PC-9 (cell line): Measurements from ENCODE around the gene CFAP73. TPM values are rescaled to one million over a fixed set of nuclear protein-coding genes. Genes with fewer than 3 reads are reported as not detected.
A peak's percentile ranks its signal among the peaks of the same experiment; 100 is the strongest.

Experiments
- BruUV-seq: library from RNA; stranded (reverse); fragments of 400-500 nt; replicated peaks from 2 replicates; lab custom pipeline; 2021; lab: Mats Ljungman, UMichigan
- CTCF ChIA-PET: fragments of 300-600 bp; sonication (Branson Sonifier 250); formaldehyde crosslinking; loops from one replicate; lab custom pipeline; 2022; ENCODE audit warnings: antibody characterized with exemption; lab: Charles Lee
- POLR2A ChIA-PET: fragments of 300-600 bp; sonication (Branson Sonifier 250); formaldehyde crosslinking; loops from one replicate; lab custom pipeline; 2022; ENCODE audit warnings: antibody characterized with exemption; ENCODE audit not compliant: unreplicated experiment; lab: Charles Lee
- DNase-seq, 2 experiments: peaks; one replicate each; pipeline versions ENCODE4 v3.0.0 to v3.0.0-alpha.2; 2015 to 2022; ENCODE audit warnings: mixed read lengths in 1 of 2
- H2AFZ ChIP-seq: fragments of 200-600 bp; sonication (generic); 2 replicates; pipeline ENCODE4 v1.8.1; 2017; ENCODE audit warnings: antibody characterized with exemption
- H3F3A ChIP-seq: fragments of 200-600 bp; sonication (generic); 2 replicates; pipeline ENCODE4 v1.8.1; 2017; ENCODE audit warnings: antibody characterized with exemption, mild to moderate bottlenecking, low read depth; ENCODE audit not compliant: insufficient read depth
- H3K27ac ChIP-seq: fragments of 200-600 bp; sonication (generic); 2 replicates; pipeline ENCODE4 v1.6.1; 2016; ENCODE audit warnings: mixed run types
- H3K27me3 ChIP-seq: fragments of 200-600 bp; sonication (generic); 2 replicates; pipeline ENCODE4 v1.6.1; 2016; ENCODE audit warnings: low read depth, mixed run types; ENCODE audit not compliant: insufficient read depth
- H3K36me3 ChIP-seq: fragments of 200-600 bp; sonication (generic); 2 replicates; pipeline ENCODE4 v1.6.1; 2016; ENCODE audit warnings: low read depth, mixed run types
- H3K4me1 ChIP-seq: fragments of 200-600 bp; sonication (generic); replicated peaks from 2 replicates; pipeline ENCODE4 v1.6.1; 2016; ENCODE audit warnings: mixed run types; ENCODE audit not compliant: insufficient read depth
- H3K4me2 ChIP-seq: fragments of 200-600 bp; sonication (generic); 2 replicates; pipeline ENCODE4 v1.6.1; 2017; ENCODE audit warnings: mixed run types
- H3K4me3 ChIP-seq: fragments of 200-600 bp; sonication (generic); 2 replicates; pipeline ENCODE4 v1.6.1; 2016; ENCODE audit warnings: mixed run types
- H3K79me2 ChIP-seq: fragments of 200-600 bp; sonication (generic); 2 replicates; pipeline ENCODE4 v1.6.1; 2017; ENCODE audit warnings: low read depth, mixed run types
- H3K9me2 ChIP-seq: fragments of 200-600 bp; sonication (generic); 2 replicates; pipeline ENCODE4 v1.8.1; 2017; ENCODE audit warnings: mild to moderate bottlenecking; ENCODE audit not compliant: insufficient read depth
- H3K9me3 ChIP-seq: fragments of 200-600 bp; sonication (generic); 2 replicates; pipeline ENCODE4 v1.8.1; 2016; ENCODE audit warnings: low read depth; ENCODE audit not compliant: insufficient read depth
- H4K20me1 ChIP-seq: fragments of 200-600 bp; sonication (generic); 2 replicates; pipeline ENCODE4 v1.8.1; 2017; ENCODE audit not compliant: insufficient read depth
- EZH2 ChIP-seq: fragments of 200-600 bp; sonication (generic); IDR thresholded peaks from 2 replicates; pipeline ENCODE4 v1.8.0; 2017; ENCODE audit warnings: antibody characterized with exemption, low read depth
- intact Hi-C: fragments of 100-400 bp; cut with micrococcal nuclease; formaldehyde crosslinking; loops from one replicate; pipeline ENCODE4 v1.10.0; 2022; ENCODE audit not compliant: unreplicated experiment
- total RNA-seq: library from RNA; stranded (reverse); gene quantifications from 2 replicates; pipeline ENCODE4 v1.2.3, GENCODE V29; 2021
- TF ChIP-seq, protein P1 (sequence below): fragments of 200-600 bp; sonication (generic); conservative IDR thresholded peaks from 2 replicates; pipeline ENCODE4 v1.6.1; 2017; ENCODE audit warnings: mixed run types, antibody characterized with exemption, mild to moderate bottlenecking, moderate library complexity

The CFAP73 gene
- total RNA-seq, 1 experiment from 2014 or later, result 1.9 TPM

DNA sequence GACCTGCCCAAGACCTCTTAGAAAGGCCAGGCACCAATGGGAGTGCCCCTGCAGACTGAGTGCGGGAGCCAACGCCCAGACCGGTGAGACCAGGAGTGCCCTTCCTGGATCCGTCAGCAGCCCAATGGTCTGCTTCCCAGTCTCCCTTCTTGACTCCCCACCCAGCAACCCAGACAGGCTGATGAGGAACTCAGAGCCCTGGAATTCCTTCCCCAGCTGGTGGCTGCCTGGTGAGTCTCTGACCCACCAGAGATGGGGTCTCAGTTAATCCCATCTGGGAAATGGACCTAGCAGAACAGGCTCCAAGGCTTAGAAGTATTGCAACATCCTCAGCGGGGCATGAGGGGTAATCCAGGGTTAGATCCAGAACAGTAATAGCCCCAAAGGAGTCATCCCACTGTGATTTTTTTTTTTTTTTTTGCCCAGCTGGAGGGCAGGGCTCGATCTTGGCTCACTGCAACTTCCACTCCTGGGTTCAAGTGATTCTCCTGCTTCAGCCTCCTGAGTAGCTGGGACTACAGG, 12.5 kb upstream of the CFAP73 start:
- CTCF ChIA-PET, result no interaction called here
- intact Hi-C loops, result loop anchor here (5.0 kb wide), 1 partner anchor 40 kb away; no protein-coding TSS in a partner anchor

DNA sequence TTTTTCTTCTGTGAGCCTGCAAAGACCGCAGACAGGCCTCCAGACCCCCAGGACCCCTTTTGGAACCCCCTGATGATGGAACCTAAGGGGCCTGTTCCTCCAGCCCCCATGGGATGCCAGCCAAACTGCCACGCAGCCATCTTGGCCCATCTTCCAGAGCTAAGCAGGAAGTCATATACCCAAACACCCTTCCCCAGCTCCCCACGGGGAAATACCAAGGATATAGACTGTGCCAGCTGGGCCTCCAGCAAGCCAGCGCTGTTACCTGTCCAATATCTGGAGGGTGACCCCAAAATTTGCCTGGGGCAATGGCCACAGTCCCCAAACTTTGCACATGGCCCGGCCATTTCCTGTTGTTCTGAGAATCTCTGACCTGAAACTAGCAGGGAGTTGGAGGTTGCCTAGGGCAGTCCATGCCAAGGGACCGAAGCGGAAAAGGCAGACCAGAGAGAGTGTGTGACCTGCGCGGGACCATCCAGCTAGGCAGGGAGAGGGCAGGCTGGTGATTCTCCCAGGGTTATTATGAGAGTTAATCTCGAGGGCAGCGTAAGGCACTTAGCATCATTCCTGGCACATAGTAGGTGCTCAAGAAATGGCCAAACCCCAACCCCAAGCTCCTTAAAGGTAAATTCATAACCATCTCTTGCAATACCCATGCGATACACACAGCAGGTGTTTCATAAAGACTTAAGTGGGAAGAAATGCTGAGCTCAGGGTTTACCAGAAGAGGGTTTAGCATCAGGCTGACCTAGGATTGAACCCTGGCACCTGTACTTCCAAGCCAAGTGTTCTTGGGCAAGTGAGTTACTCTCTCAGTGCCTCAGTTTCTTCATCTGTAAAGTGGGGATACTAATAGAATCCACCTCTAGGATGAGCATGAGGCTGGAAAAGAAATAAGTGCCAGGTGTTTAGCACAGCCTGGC, 11.4 kb upstream of the CFAP73 start:
- Histone ChIP-seq H3K27ac (peak overlapping the region; percentile 93; the same call in 1 of the 2 replicates), H3K4me3 (no peak overlapping the region), H3K79me2 (peaks cover 11% of the 10 kb centered on the region), H3F3A (peaks cover 25% of the 10 kb centered on the region), H4K20me1 (no peaks in the 10 kb centered on the region), H3K27me3 (no peaks in the 10 kb centered on the region), H3K9me2 (no peaks in the 10 kb centered on the region), H2AFZ (no peak overlapping the region), H3K4me1 (peaks cover 37% of the 10 kb centered on the region), H3K9me3 (no peaks in the 10 kb centered on the region), H3K36me3 (no peaks in the 10 kb centered on the region), H3K4me2 (no peak overlapping the region)
- BruUV-seq, result no TSS peak
- intact Hi-C loops, result loop anchor here (5.0 kb wide), 1 partner anchor 41 kb away; no protein-coding TSS in a partner anchor
- CTCF ChIA-PET, result interaction anchor here (0.5 to 0.6 kb wide), 2 partner anchors 71 to 156 kb away, joined by 4 read pairs; no protein-coding TSS in a partner anchor
- TF ChIP-seq, protein P1, sequence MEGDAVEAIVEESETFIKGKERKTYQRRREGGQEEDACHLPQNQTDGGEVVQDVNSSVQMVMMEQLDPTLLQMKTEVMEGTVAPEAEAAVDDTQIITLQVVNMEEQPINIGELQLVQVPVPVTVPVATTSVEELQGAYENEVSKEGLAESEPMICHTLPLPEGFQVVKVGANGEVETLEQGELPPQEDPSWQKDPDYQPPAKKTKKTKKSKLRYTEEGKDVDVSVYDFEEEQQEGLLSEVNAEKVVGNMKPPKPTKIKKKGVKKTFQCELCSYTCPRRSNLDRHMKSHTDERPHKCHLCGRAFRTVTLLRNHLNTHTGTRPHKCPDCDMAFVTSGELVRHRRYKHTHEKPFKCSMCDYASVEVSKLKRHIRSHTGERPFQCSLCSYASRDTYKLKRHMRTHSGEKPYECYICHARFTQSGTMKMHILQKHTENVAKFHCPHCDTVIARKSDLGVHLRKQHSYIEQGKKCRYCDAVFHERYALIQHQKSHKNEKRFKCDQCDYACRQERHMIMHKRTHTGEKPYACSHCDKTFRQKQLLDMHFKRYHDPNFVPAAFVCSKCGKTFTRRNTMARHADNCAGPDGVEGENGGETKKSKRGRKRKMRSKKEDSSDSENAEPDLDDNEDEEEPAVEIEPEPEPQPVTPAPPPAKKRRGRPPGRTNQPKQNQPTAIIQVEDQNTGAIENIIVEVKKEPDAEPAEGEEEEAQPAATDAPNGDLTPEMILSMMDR, result no peak
- TF ChIP-seq EZH2, result no peak
- POLR2A ChIA-PET, result no interaction called here
- DNase-seq, result no peak

More for the DNA sequence above, 12.5 kb upstream of the CFAP73 start:
- H3K79me2 ChIP-seq, result peaks cover 15% of the 10 kb centered on the region
- H3K9me2 ChIP-seq, result no peaks in the 10 kb centered on the region
- H3K4me3 ChIP-seq, result no peak overlapping the region
- H3F3A ChIP-seq, result peaks cover 25% of the 10 kb centered on the region
- no peaks in the 10 kb centered on the region for H3K36me3 ChIP-seq
- H3K9me3 ChIP-seq, result no peaks in the 10 kb centered on the region
- POLR2A ChIA-PET, result no interaction called here
- no peaks in the 10 kb centered on the region for H3K27me3 ChIP-seq
- H3K27ac ChIP-seq, result peak overlapping the region; percentile 93
- peak; percentile 89 to 97 for DNase-seq
- BruUV-seq, result TSS peak; percentile 63
- TF ChIP-seq, protein P1, result no peak
- no peak for TF ChIP-seq EZH2
- peaks cover 38% of the 10 kb centered on the region for H3K4me1 ChIP-seq
- peak overlapping the region; percentile 90; the same call in 1 of the 2 replicates for H3K4me2 ChIP-seq
- H2AFZ ChIP-seq, result peak overlapping the region; percentile 45; the same call in 1 of the 2 replicates
- H4K20me1 ChIP-seq, result no peaks in the 10 kb centered on the region

DNA sequence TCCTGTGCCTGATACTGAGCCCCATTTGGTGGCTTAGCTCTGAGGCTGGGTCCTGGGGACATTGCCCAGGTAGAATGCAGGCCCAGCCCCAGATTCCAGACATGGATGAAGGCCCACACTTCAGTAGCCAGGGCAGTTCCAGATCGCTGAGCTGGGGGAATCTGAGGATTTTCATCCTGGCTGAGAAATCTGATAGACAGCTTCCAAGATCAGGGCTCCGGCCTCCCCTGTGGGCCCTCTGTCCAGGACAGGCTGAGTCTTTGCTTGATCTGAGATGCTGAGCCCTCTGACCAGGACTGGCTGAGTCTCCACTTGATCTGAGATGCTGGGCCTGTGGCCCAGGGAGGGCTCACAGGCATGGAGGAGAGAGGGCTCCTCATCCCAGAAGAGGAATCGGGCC, 10.7 kb upstream of the CFAP73 start:
- Histone ChIP-seq H2AFZ (no peak overlapping the region), H4K20me1 (no peaks in the 10 kb centered on the region), H3K27me3 (no peaks in the 10 kb centered on the region), H3K79me2 (peaks cover 7% of the 10 kb centered on the region; the same call in 1 of the 2 replicates), H3K4me1 (peaks cover 30% of the 10 kb centered on the region), H3K36me3 (no peaks in the 10 kb centered on the region), H3K9me2 (no peaks in the 10 kb centered on the region), H3K27ac (no peak overlapping the region), H3F3A (peaks cover 25% of the 10 kb centered on the region), H3K4me2 (no peak overlapping the region), H3K4me3 (no peak overlapping the region), H3K9me3 (no peaks in the 10 kb centered on the region)
- ChIA-PET CTCF (no interaction called here), POLR2A (no interaction called here)
- intact Hi-C loops, result loop anchor here (5.0 kb wide), 1 partner anchor 42 kb away; no protein-coding TSS in a partner anchor
- DNase-seq, result no peak
- BruUV-seq, result no TSS peak
- TF ChIP-seq, protein P1, result no peak
- no peak for TF ChIP-seq EZH2
